ENCODE measurements around the gene NOL7.

DNA sequence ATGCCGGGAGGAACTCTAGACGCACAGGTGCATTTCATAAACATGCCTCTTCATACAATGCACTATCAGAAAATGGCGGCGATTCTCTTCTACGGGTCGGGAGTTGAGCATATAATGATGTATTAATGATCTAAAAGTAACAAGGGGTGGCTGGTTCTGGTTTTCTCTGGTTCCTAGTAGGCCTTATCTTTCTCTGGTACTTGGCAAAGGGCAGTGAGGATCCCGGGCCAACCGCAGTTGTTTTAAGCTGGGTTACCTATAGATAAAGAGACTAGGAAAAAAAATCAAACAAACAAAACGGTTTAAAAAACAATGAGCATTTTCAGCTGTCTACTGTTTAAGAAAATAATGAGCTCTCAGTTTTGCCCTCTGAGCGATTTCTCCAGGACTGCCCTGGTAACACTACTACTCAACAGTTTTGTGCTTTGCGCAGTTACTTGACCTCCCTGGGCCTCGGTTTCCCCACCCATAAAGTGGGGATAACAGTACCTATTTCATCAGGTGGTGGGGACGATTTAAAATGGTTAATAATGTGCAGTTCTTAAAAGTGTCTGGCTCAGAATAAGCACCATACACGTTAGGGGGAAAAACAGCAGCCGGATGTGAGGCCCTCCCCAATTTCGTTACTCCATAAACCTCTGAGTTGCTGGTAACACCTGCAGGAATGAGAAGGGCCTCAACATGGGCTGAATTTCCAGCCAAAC is 42.0 kb upstream of the NOL7 start:
- TF ChIP-seq, protein P1, sequence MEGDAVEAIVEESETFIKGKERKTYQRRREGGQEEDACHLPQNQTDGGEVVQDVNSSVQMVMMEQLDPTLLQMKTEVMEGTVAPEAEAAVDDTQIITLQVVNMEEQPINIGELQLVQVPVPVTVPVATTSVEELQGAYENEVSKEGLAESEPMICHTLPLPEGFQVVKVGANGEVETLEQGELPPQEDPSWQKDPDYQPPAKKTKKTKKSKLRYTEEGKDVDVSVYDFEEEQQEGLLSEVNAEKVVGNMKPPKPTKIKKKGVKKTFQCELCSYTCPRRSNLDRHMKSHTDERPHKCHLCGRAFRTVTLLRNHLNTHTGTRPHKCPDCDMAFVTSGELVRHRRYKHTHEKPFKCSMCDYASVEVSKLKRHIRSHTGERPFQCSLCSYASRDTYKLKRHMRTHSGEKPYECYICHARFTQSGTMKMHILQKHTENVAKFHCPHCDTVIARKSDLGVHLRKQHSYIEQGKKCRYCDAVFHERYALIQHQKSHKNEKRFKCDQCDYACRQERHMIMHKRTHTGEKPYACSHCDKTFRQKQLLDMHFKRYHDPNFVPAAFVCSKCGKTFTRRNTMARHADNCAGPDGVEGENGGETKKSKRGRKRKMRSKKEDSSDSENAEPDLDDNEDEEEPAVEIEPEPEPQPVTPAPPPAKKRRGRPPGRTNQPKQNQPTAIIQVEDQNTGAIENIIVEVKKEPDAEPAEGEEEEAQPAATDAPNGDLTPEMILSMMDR (IDR thresholded peaks at IDR 0.05) = no peak
- no peak for TF ChIP-seq POLR2A (IDR thresholded peaks at IDR 0.05)
- TF ChIP-seq EP300 (IDR thresholded peaks at IDR 0.05) = no peak
- no peak for TF ChIP-seq POLR2AphosphoS5 (IDR thresholded peaks at IDR 0.05)

Data from gastroesophageal sphincter (tissue), 3 donors.